NCI-H510A treated with DMSO at 0.1 percent for 48 hours (cell line): ENCODE data around the gene OR5AU1.

Experiments used
- DNase-seq: peaks from one replicate; lab custom pipeline; 2025; lab: John Stamatoyannopoulos, UW

The OR5AU1 gene

DNA sequence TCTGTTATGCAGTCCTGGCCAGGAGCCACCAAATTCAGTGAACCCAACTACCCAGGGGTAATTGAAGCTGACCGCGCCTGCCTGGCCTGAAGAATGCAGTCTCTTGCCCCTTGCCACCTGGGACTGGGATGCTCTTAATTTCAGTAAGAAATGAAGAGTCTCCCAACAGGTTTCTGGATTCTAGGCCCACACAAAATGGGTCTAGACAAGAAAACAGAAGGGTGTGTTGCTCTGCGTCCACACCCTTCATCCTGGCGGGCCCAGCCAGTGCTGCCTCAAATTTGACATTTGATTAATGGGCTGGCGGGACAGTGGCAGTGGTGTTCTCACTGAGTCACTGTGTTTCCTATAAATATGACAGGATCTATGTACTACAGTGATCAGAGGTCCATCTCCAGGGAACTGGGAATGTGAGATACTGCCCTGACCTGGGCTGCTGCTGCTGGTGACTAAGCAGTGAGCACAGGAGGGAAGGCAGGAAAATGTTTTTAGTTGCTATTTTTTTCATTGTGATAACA is 48.5 kb downstream of the OR5AU1 start:
- DNase-seq, result no peak

DNA sequence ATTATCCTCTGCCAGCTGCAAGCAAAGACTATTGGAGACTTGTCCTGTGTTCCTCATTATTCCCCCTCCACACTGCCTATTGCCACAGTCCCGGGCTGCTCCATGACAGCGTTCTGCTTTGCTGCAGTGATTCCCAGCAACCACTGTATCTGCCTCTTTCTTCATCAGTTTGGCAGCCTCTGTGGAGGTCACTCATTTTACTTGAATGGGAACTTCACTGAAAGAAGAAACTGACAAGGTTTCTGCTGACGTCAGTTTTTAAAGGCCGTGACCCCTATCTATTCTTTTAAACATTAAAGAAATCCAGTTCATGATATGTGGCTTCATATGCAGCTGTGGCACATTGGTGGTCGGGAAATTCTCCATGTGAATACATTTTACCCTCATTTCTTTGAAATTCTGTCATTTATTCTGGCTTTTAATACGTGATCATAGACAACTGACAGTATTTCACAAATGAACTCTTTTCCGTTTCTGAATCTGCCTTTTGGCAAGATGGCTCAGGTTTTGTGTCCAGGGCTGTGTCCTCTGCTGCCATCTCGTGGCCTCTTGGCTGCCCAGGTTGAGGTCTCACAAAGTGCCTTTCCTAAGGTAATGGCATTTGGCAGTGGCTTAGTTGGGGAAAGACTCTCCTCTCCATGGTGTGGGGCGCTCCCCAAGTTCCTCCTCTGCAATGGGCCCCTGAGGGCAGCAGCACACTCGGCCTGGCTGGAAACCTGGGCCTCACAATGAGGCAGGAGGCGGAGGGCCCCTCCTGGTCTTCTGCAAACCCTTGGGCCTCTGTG is 49.2 kb downstream of the OR5AU1 start:
- DNase-seq, result peak; percentile 80

DNA sequence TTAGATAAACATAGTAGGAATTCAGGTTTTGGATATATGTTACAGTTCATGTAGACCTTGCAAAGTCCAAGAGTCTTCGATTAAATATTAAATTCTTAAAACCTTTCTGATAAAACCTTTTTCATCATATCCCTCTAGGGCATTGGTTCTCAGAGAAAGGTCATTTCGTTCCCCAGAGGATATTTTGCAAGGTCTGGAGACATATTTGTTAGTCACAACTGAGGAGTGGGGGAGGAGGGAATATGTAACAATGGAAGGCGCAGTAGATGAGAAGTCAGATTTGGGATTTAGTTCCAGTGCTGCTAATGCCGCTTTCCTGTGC is 49.7 kb downstream of the OR5AU1 start:
- no peak for DNase-seq

DNA sequence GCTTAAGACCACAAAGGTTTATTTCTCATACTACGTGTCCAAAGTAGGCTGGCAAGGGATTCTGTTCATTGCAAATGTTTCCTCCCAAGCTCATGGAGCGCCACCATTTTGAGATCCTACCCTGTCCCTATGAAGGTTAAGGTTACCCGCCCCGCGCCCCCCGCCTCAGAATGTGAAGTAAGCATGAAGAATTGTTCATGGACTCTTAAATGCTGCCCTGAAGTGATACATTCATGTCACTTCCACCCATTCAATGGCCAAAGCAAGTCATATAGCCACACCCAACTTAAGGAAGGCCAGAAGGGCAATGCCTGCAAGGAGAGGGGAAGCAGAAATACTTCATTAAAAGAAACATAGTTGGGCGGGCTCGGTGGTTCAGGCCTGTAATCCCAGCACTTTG is 50.8 kb downstream of the OR5AU1 start:
- no peak for DNase-seq
